GDM1 (cell line): ENCODE data around the gene DUSP15.

ENCODE experiments used
- DNase-seq: peaks from one replicate; lab custom pipeline; 2025; lab: John Stamatoyannopoulos, UW

Gene DUSP15

DNA sequence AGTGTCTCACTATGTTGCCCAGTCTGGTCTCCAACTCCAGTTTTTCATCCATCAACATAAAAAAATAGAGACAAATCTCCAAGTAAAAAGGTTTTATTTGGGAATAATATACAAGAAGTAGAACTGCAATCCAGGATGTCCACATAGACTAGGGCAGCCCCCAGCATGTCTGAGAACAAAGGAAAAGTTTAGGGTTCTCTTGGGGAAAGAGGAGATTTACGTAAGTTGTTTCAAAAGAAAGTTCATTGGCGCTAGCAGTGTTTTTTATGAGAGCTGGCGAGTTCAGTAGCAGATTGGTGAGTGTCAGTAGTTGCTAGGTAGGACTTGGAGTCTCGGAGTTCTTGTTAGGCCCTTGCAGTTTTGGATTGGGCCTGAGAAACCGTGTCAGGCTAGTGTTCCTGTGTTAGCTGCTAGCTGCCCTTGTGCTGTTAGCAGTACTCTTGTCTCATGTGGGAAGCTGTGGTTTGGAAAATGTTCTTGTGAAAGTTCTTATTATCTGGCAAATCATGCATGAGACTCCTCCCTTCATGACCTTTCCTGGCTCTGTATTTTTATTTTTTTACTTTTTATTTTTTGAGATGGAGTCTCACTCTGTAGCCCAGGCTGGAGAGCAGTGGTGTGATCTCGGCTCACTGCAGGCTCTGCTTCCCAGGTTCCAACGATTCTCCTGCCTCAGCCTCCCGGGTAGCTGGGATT lies 24.8 kb upstream of the DUSP15 start:
- DNase-seq: no peak

DNA sequence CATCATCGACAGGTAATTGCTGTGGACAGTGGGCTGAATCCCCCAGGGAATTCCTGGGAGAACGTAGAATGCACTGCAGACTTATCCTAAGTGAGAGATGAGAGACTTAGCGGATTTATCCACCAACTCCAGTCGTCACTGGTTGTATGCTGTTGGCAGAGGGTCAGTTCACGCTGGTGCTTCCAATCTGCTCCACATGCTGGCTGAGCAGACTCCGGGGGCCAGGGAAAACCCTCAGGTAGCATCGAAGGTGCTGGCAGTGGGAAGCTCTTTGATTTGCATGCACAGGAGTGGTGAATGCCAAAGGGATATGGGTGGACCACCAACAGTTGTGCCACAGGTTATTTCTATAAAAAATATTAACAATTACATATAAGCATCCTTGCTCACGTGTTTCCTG lies 20.3 kb upstream of the DUSP15 start:
- DNase-seq: no peak

DNA sequence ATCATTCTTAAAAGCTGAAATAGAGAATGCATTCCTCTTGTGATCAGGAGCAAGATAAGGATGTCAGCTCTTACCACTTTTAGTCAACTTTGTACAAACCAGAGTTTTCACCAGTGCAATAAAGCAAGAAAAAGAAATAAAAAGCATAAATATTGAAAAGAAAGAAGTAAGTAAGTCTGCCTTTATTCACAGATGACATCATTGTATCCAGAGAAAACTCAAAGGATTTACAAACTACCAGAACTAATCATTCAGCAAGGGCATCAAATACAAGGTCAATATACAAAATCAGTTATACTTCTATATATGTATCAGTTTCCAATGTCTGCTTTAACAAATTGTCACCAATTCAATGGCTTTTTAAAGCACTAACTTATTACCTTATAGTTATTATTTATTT lies 13.5 kb upstream of the DUSP15 start:
- DNase-seq: no peak

DNA sequence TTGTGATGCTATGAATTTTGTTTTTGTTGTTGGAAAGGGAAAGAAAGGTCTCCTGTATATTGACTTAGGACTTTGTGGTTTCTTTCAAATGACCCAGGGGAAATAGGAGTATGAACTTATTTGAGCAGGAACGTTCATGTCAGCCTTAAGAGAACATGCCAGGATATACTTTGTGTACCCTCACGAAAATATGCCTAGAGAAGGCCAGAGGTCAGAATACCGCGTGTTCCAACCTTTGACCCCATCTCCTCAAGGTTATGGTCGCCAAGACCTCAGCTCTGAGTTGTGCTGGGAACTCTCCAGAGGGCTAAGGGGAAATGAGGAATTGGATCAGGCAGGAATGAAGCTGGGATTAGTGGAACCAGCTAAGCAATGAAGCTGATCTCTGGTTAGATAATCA lies 11.6 kb upstream of the DUSP15 start:
- no peak for DNase-seq

DNA sequence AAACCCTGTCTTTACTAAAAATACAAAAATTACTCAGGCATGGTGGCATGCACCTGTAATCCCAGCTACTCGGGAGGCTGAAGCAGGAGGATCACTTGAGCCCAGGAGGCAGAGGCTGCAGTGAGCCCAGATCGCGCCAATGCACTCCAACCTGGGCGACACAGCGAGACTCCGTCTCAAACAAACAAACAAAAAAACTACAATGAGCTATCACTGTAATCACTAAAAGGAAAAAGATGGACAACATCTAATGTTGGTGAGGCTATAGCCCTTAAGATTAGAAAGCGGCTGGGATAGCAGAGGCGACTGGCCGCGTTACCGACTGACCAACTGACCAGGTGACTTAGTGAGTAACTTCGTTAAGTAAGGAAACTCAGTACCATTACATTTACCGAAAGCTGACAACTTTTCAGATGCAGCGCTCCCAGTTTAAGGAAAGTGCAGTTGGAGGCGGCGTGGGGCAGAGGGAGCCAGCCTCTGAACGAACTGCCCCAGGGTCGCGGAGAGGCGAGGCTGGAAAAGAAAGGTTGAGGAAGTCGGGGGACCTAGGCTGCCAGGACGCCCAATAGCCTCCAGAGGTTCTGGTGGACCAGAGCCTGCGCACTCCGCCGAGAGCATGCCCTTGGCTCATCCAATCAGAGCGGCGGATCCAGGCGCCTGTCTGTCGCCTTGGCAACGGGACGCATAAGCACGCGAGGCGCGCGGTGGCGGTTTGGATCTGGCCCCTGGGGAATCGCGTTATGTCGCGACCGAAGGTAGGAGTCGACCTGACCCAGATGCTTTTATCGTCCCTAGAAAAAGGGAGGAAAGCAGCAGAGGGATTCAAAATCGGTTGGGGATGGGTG lies 9.0 kb upstream of the DUSP15 start:
- DNase-seq: peak; percentile 89

DNA sequence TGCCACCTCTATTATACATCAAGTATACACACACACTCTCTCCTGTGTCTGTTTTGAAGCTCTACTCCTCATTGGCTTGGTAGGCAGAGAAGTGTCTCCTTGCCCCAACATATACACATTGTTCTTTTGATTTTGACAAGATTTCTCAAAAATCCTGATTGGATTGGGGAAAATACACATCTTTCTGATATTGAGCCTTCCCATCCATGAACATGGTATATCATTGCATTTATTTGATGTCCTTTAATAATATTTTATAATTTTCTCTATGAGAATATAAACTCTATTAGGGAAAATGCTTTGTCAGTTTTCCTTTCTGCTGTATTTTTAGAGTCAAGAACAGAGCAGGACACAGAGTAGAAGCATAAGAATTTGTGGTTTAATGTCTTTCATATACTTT lies 7.4 kb upstream of the DUSP15 start:
- no peak for DNase-seq

DNA sequence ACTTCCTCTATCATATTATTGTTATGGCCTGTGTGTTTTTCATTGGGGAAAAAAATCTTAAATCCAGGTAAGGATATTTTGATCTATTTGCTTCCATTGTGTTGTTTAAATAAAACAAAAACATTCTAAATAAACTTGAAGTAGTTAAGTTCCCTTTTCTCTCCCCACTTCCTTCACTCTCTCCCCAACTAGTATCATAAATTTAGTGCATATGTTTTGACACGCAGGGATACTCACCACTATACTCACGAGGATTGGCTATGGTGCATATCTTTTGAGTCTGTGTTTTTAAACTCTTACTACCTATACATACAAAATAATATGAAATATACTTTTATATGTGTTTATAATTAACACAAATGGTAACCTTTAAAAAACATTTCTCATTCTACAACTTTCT lies 5.3 kb upstream of the DUSP15 start:
- no peak for DNase-seq

DNA sequence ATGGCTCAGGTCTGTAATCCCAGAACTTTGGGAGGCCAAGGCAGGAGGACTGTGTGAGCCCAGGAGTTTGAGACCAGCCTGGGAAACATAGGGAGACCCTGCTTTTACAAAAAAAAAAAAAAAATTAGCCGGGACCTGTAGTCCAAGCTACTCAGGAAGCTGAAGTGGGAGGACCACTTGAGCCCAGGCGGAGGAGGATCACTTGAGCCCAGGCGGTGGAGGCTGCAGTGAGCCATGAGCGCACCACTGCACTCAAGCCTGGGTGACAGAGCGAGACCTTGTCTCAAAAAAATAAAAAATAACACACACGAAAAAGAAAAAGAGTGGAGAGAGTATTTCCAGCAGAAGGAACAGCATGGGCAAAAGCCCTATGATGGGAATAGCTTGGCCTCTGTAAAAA lies 2.1 kb upstream of the DUSP15 start:
- DNase-seq: no peak

DNA sequence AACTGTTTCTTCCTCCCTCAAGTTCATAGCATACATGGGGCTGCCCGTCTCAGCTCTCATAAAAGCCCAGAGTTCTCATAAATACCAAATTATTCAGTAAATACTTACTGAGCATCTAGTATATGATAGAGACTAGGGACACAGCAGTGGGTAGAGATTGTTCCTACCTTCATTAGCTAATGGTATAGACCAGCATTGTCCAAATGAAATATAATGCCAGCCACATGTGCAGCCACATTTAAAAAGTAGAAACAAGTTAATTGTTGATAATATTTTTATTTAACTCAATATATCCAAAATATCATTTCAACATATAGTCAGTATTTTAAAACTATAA lies 1.3 kb upstream of the DUSP15 start:
- DNase-seq: no peak

DNA sequence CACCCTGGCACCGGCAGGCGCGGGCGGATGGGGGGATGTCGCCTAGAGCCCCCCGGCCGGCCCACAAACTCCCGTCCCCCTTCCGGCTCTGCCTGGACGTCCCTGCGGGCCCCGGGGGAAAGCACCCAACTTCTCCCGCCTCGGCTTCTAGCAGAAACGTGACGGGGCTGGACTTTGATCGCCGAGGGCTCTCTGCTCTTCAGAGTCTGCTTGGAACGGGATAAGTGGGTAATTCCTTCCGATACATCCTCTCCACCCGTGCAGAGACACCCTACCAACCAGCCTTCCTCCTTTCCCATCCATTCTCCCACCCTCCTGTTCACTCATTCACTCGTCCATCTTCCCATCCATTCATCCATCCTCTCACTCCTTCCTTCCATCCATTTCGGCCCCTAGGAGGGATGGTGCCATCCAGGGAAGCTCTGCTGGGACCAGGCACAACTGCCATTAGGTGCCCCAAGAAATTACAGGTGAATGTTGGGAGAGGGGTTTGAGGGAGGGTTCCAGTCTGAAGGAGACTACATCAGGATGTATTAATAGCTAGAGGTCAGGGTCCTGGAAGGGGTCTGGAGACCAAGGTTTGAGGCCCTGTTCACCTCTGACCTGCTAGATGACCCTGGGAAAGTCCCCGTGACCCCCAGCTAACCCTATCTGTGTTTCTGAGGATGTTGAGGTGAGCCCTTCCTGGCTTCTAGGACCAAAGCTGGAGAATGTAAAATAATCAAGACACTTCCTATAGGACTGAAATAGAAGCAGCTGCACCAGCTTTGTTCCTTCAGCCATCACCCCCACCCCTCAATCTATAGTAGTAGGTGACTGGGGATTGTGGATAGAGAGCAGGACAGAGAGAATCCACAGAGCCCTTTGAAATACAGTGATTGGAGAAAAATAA lies 645 bp upstream of the DUSP15 start:
- no peak for DNase-seq

DNA sequence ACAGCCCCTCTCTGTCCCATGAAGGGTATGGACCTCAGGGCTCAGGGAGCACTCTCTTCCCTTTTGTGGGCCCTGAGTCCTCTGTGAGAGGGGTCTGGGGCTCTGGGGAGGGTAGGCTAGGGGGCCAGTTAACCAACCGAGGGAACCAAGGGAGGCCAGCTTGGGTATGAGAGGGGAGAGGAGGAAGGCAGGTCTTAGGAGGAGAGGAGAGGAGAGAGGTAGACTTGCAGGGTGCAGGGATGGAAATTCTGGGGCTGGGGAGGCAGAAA lies 720 bp downstream of the DUSP15 start:
- DNase-seq: no peak

DNA sequence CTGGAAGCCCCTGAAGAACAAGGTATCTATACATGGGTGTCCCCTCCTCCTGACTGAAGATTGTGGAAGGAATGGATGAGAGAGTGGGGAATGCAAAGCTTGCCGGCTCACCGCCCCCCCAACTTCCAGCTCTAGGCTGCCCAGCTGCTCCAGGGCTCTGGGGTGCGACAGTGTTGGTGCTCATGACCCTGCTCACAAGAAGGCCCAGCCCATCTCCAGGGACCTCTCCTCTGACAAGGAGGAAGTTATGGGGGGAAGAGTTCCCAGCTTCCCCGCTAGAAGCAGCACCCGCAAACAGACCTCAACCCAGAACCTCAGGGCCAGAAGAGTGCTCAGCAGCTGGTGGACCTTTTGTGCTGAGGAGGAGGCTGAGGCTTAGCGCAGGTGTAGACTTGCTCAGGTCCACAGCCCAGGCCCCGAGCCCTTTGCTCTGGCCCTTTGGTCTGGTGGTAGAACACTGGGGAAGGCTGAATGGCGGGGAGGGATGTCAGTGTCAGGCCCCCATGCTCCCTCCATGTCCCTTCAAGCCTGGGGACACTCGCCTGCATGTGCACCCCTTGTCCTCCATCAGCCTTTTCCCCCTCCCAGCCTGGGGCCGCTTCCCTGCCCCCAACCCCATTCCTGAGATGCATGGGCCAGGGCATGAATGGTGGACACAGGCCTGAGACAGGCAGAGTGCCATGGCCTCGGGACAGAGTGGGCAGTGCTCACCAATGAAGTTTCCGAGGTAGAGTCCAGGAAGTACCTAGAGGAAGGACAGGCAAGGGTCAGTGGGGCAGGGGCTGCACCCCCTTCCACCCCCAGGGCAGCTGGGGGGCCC lies 1.3 kb downstream of the DUSP15 start:
- DNase-seq: no peak

DNA sequence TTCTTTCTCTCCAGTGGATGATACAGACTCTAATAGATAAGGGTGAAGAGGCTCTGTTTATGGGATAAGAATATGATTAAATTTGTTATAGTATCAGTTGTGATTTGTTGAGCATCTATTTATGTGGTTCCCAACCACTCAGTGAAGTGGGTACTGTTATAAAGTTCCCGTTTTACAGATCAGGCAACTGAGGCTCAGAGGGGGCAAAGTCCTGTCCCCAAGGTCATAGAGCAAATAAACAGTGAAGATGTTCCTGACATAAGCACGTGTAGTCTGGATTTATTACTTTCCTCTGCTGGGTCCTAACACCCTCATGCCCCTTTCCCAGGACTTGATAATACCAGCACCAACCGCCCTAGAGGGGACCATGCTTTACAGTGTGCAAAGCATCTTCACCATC lies 4.1 kb downstream of the DUSP15 start:
- DNase-seq: no peak

DNA sequence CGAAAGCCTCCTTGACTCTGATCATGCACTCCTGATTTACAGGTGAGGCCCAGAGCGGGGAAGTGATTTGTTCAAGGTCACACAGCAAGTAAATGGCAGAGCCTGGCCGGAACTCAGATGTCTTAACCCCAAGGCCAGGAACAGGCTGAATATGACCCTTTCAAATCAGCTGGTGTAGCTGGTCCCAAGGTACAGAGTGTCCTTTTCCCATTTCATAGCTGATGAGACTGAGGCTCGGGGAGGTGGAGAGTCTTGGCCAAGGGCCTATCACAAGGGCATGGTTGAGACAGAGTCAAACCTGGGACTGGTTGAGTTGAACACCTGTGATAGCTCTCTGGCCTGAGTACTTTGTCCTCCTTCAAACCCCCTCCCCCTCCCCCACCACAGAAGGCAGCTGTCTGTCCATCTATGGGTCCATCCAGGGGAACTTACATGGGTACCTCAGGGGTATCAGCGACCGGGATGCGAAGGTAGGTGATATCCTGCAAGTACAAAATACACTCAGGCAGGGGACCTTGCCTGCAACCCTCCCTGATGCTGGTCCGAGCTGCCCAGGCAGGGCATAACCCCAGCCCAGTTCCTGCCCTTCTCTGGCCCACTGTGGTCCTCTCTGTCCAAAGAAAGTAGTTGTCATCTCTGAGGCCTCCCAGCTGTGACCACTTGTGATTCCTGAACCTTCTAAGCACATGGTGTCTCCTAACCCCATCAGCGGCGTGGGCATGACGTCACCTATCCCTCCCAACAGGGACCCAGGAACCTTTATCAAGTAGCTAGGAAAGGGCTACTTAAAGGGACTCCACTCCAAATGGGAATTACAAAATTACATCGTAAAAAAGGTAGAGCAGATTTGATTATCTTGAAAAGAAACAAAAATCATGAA lies 5.6 kb downstream of the DUSP15 start:
- DNase-seq: no peak

DNA sequence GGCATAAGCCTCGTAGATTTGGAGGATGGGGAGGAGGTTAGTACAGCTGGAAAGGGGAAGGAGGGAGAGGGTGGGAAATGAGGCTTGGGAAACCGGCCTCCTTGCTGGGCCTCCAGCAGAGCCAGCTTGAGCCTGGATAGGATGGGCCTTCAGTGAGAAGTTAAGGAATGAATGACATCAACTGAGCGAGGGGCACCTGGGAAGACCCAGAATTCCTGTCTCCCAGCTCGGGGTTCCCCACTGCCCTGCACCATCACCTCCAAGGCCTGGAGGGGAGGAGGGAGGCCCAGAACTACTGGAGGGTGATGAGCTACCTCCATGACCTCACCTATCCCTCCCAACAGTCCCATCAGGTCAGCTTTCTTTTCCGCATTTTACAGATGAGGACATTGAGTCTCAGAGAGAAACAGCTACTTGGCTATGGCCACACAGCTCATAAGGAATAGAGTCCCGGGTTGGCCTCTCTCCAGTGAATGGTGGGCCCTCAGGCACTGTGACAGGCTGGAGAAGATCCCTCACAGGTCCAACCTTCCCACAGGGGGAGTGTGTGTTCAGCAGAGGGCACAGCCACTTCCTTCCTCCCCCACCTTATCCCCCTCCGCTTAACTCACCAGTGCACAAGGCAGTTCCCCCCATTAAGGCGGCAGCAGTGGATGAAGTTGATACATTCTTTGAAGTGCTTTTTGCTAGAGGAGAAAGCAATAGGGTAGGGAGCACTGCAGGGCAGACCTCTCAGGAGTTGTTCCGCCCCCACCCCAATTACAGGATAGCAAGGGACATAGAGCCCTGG lies 6.8 kb downstream of the DUSP15 start:
- DNase-seq: no peak

DNA sequence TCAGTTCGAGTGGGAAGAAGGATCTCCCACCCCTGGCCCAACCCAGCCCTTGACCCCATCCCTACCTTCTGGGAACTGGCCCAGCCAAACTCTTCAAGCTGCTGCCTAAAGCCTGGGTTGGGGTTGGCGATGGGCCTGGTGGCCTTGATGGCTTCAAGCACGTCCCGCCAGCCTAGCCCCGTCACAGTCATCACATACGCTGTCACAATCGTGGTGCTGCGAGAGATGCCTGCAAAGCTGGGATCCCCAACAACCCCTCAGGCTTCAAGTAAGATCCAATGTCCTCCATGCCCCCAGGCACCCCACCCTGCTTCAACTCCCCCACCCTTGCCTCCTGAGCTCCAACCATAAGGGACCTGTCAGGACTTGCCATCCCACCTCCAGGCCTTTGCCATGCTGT lies 7.8 kb downstream of the DUSP15 start:
- no peak for DNase-seq

DNA sequence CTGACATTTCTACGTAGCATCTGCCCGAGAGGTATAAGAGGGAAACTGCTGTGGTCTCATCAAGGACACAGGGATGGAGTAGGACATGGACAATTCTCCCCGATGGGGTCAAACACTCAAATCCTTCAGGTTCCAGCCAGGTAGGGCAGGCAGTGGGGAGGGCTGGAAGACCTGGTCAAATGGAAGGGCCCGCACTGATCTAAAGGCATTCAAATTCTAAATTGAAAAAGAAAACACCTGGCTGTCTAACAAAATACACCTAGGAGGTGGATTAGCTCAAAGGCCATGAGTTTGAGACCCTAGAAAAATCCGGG lies 8.2 kb downstream of the DUSP15 start:
- DNase-seq: no peak

DNA sequence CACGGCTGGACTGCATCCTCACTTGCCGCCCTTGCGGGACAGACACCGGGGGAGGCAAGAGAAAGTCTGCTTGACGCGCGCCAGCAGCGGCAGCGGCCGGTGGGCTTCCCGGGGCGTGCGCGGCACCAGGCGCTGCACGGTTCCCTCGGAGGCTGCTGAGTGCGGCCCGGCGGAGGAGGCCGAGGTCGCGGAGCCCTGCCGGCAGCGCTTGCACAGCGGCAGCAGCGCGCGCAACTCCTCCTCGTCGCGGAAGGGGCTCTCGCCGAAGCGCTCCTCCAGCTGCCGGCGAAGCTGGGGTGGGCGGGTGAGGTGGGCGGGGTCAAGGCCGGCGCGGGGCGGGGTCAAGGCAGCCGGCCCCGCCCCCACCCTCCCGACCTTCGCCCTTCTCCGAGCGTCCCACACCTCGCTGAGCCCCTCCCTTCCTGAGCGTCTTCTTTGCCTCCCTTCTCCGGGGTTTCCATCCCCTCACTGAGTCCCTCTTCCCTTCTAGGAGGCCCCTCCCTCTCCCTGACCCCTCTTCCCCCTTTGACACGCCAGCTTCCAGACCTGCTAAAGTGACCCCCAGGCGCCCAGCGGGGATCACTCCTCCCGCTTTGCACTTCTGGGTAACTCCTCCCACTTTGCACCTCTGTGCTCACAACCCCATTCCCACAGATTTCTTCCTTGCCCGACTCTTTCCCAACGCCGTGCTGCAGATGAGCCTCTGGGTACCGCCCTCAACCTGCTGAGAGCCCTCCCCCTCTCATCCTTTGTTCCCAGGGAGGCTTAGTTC lies 8.8 kb downstream of the DUSP15 start:
- DNase-seq: peak; percentile 61

DNA sequence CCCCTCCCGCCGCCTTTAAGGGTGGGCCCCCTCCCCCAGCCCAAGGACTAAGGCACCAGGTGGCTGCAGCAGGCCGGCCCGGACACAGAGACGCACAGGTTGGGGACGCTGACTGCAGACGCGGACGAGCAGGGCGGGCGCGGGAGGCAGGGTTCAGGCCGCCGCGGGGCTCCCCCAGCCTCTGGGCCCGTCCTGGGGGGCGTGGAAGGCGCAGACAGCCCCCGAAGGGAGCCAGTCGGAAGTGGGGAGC lies 9.3 kb downstream of the DUSP15 start:
- DNase-seq: no peak
